SU-DHL-6 (cell line): Measurements from ENCODE around the gene CDKAL1.

Experiments used
- H2AFZ ChIP-seq: fragments of 200-600 bp; sonication (generic); 2 replicates; pipeline ENCODE4 v1.6.1; 2014; ENCODE audit warnings: low read depth, mild to moderate bottlenecking, moderate library complexity, mixed read lengths, antibody characterized with exemption, low read length; ENCODE audit not compliant: severe bottlenecking
- H3F3A ChIP-seq: fragments of 200-600 bp; shearing (Covaris generic); 2 replicates; pipeline ENCODE4 v1.6.0; 2016; ENCODE audit warnings: antibody characterized with exemption, mild to moderate bottlenecking; ENCODE audit not compliant: insufficient read depth
- H3K27ac ChIP-seq: fragments of 200-600 bp; sonication (generic); 2 replicates; pipeline ENCODE4 v1.5.1; 2016; ENCODE audit warnings: low read depth, mild to moderate bottlenecking, low read length, moderate library complexity, mixed read lengths
- H3K27me3 ChIP-seq: fragments of 200-600 bp; sonication (generic), shearing (Covaris generic); 2 replicates; pipeline ENCODE4 v1.6.0; 2014; ENCODE audit warnings: mild to moderate bottlenecking, low read length
- H3K36me3 ChIP-seq: fragments of 200-600 bp; sonication (generic); 2 replicates; pipeline ENCODE4 v1.6.1; 2014; ENCODE audit warnings: mild to moderate bottlenecking, low read length, mixed read lengths
- H3K4me2 ChIP-seq: fragments of 300-600, 200-600 bp; shearing (Covaris generic), sonication (generic); 2 replicates; pipeline ENCODE4 v1.6.0; 2014; ENCODE audit warnings: low read length, low read depth, mild to moderate bottlenecking; ENCODE audit not compliant: poor library complexity, severe bottlenecking
- H3K4me3 ChIP-seq: fragments of 200-600 bp; sonication (generic); 2 replicates; pipeline ENCODE4 v1.5.1; 2014; ENCODE audit warnings: antibody characterized with exemption, low read length, mild to moderate bottlenecking, mixed read lengths; ENCODE audit not compliant: insufficient read depth, poor library complexity, severe bottlenecking
- H3K79me2 ChIP-seq: fragments of 200-600 bp; sonication (generic); 2 replicates; pipeline ENCODE4 v1.6.1; 2014; ENCODE audit warnings: mild to moderate bottlenecking, low read length, moderate library complexity; ENCODE audit not compliant: insufficient read depth
- H3K9ac ChIP-seq: fragments of 200-600 bp; sonication (generic); 2 replicates; pipeline ENCODE4 v1.7.0; 2014; ENCODE audit warnings: mild to moderate bottlenecking, low read length
- H3K9me2 ChIP-seq: fragments of 200-600 bp; sonication (generic); replicated peaks from 2 replicates; pipeline ENCODE4 v1.6.1; 2014; ENCODE audit warnings: low read length; ENCODE audit not compliant: insufficient read depth
- H3K9me3 ChIP-seq: fragments of 200-600 bp; sonication (generic); 2 replicates; pipeline ENCODE4 v1.6.1; 2014; ENCODE audit warnings: low read length, mixed read lengths; ENCODE audit not compliant: insufficient read depth
- H4K20me1 ChIP-seq: fragments of 200-600 bp; sonication (generic); 2 replicates; pipeline ENCODE4 v1.6.1; 2014; ENCODE audit warnings: low read depth, mild to moderate bottlenecking, antibody characterized with exemption, low read length, moderate library complexity, mixed read lengths
- EZH2phosphoT487 ChIP-seq: fragments of 200-600 bp; sonication (generic), shearing (Covaris generic); conservative IDR thresholded peaks from 2 replicates; pipeline ENCODE4 v1.6.1; 2018; ENCODE audit warnings: mild to moderate bottlenecking, antibody characterized with exemption, low read length, moderate library complexity, mixed read lengths
- TF ChIP-seq, protein P1 (sequence below): fragments of 200-600 bp; sonication (generic); IDR thresholded peaks from one replicate; pipeline ENCODE4 v1.5.1; 2017; ENCODE audit warnings: antibody characterized with exemption, mild to moderate bottlenecking, low read length, moderate library complexity; ENCODE audit not compliant: insufficient read depth, poor library complexity, severe bottlenecking

Gene CDKAL1

DNA sequence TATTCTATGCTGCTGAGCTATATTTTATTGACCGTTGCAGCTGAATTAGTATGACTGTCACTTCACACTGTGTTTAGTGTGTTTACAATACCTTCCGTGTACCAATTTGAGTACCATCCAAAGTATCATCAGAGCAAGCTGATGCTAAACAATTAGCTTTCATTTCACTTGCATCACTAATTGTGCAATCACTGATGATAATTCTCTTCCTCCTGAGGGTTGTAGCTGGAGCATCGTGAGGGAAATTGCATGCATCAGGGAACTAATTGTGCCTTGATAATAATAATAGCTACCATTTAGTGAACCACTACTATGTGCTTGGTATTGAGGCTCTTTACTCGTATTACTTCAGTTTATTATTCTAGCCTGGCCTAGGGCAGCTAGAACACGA, 674.5 kb downstream of the CDKAL1 start:
- no peaks in the 10 kb centered on the region for H3K79me2 ChIP-seq
- no peaks in the 10 kb centered on the region for H3K9me3 ChIP-seq
- no peak overlapping the region for H3K9ac ChIP-seq
- TF ChIP-seq, protein P1, sequence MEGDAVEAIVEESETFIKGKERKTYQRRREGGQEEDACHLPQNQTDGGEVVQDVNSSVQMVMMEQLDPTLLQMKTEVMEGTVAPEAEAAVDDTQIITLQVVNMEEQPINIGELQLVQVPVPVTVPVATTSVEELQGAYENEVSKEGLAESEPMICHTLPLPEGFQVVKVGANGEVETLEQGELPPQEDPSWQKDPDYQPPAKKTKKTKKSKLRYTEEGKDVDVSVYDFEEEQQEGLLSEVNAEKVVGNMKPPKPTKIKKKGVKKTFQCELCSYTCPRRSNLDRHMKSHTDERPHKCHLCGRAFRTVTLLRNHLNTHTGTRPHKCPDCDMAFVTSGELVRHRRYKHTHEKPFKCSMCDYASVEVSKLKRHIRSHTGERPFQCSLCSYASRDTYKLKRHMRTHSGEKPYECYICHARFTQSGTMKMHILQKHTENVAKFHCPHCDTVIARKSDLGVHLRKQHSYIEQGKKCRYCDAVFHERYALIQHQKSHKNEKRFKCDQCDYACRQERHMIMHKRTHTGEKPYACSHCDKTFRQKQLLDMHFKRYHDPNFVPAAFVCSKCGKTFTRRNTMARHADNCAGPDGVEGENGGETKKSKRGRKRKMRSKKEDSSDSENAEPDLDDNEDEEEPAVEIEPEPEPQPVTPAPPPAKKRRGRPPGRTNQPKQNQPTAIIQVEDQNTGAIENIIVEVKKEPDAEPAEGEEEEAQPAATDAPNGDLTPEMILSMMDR, result no peak
- TF ChIP-seq EZH2phosphoT487, result no peak
- no peak overlapping the region for H3K27ac ChIP-seq
- no peak overlapping the region for H3K4me2 ChIP-seq
- H3K36me3 ChIP-seq, result no peaks in the 10 kb centered on the region
- H2AFZ ChIP-seq, result no peak overlapping the region
- H4K20me1 ChIP-seq, result no peaks in the 10 kb centered on the region
- H3K9me2 ChIP-seq, result no peaks in the 10 kb centered on the region
- no peaks in the 10 kb centered on the region for H3K27me3 ChIP-seq
- H3F3A ChIP-seq, result no peaks in the 10 kb centered on the region
- H3K4me3 ChIP-seq, result no peak overlapping the region

DNA sequence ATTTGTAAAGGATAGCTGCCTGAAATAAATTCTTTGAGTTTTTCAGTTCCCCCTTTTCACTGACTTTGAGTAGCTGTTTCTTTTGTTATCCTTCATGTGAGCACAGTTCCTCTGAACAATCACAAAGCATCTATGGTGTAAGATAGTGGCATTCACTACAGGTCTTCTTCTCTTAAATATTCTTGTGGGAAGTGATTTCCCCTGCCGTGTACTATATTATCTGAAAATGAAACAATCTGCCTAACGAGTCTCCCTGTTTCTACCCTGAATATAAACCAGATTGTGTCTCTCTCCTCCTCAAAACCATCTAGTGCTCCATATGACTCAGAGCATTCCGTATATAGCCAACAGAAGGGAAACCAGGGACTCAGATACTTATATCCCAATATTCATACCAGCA, 679.2 kb downstream of the CDKAL1 start:
- no peaks in the 10 kb centered on the region for H3K9me3 ChIP-seq
- H3K79me2 ChIP-seq, result no peaks in the 10 kb centered on the region
- H3K4me3 ChIP-seq, result no peak overlapping the region
- TF ChIP-seq EZH2phosphoT487, result no peak
- no peak overlapping the region for H3K9ac ChIP-seq
- H4K20me1 ChIP-seq, result no peaks in the 10 kb centered on the region
- no peak overlapping the region for H3K4me2 ChIP-seq
- H3K9me2 ChIP-seq, result no peaks in the 10 kb centered on the region
- no peak overlapping the region for H3K27ac ChIP-seq
- no peak overlapping the region for H2AFZ ChIP-seq
- no peaks in the 10 kb centered on the region for H3F3A ChIP-seq
- H3K27me3 ChIP-seq, result no peaks in the 10 kb centered on the region
- no peaks in the 10 kb centered on the region for H3K36me3 ChIP-seq

DNA sequence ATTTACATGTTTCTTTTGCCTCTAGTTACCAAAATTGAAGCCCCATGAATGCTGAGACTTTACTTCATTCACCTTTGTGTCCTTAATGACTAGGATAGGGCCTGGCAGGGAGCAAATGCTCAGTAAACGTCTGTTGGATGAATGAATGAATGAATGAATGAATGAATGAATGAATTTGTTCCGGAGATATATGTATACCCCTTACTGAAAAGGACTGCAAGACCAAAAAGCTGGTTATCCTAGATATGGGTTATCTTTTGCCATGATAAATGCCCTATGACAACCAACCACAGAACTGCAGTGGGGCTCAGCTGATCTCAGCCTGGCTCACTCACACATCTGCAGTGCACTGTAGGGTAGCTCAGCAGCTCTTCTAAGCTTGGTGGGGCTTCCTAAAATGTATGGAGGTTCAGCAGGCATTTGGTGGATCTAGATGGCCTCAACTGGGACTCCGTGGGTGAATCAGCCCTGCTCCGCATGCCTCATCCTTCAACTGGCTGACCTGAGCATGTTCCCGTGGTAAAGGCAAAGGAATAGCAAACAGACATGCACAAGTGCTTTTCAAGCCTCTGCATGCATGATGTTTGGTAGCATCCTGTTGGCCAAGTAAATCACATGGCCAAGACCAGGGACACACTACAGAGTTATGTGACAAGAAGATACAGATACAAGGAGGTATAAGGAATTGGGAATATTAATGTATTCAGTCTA, 680.6 kb downstream of the CDKAL1 start:
- no peak overlapping the region for H3K9ac ChIP-seq
- H3K79me2 ChIP-seq, result no peaks in the 10 kb centered on the region
- H4K20me1 ChIP-seq, result no peaks in the 10 kb centered on the region
- H3K4me2 ChIP-seq, result no peak overlapping the region
- no peaks in the 10 kb centered on the region for H3K9me2 ChIP-seq
- no peak overlapping the region for H2AFZ ChIP-seq
- H3K27ac ChIP-seq, result no peak overlapping the region
- H3F3A ChIP-seq, result no peaks in the 10 kb centered on the region
- H3K4me3 ChIP-seq, result no peak overlapping the region
- no peaks in the 10 kb centered on the region for H3K9me3 ChIP-seq
- H3K27me3 ChIP-seq, result no peaks in the 10 kb centered on the region
- H3K36me3 ChIP-seq, result no peaks in the 10 kb centered on the region
- TF ChIP-seq, protein P1, result no peak
- no peak for TF ChIP-seq EZH2phosphoT487

- Histone ChIP-seq H3F3A (no peaks in the 10 kb centered on the region), H3K79me2 (no peaks in the 10 kb centered on the region), H3K9me3 (no peaks in the 10 kb centered on the region), H3K4me2 (no peak overlapping the region), H3K27ac (no peak overlapping the region), H3K9me2 (no peaks in the 10 kb centered on the region), H3K27me3 (no peaks in the 10 kb centered on the region), H3K4me3 (no peak overlapping the region), H3K36me3 (no peaks in the 10 kb centered on the region), H4K20me1 (no peaks in the 10 kb centered on the region), H2AFZ (no peak overlapping the region), H3K9ac (no peak overlapping the region)
- no peak for TF ChIP-seq EZH2phosphoT487
- TF ChIP-seq, protein P1, result no peak
Observed at GRCh38 chr6:21219241-21219640, 685.0 kb downstream of the CDKAL1 start.
